Right cardiac atrium (tissue), 5 donors: ENCODE data around the gene MTHFSD. TPM values are rescaled to one million over a fixed set of nuclear protein-coding genes. Genes with fewer than 3 reads are reported as not detected.

ENCODE experiments used
- ATAC-seq, 2 donors: fragments of 200-7000 bp; cut with Tn5 transposase; one replicate each; pipeline versions ENCODE4 v1.8.0 to v1.9.1; 2020; ENCODE audit warnings: moderate library complexity in 2 of 2, mild to moderate bottlenecking in 1 of 2
- DNase-seq, 3 donors: peaks; one replicate each; pipeline ENCODE4 v3.0.0-alpha.2; 2020
- H3K27ac ChIP-seq: one replicate; pipeline ENCODE4 v1.5.1; 2013; ENCODE audit warnings: mild to moderate bottlenecking, low read length, control low read depth, moderate library complexity
- H3K27me3 ChIP-seq: one replicate; pipeline ENCODE4 v1.6.1; 2013; ENCODE audit not compliant: control insufficient read depth, insufficient read depth
- H3K4me1 ChIP-seq: one replicate; pipeline ENCODE4 v1.6.1; 2013; ENCODE audit warnings: low read length; ENCODE audit not compliant: control insufficient read depth, insufficient read depth
- H3K4me3 ChIP-seq: one replicate; pipeline ENCODE4 v1.5.1; 2013; ENCODE audit warnings: low read length, control low read depth
- H3K9me3 ChIP-seq: one replicate; pipeline ENCODE4 v1.6.1; 2013; ENCODE audit warnings: low read length; ENCODE audit not compliant: control insufficient read depth
- WGBS: extraction: QIAGEN DNeasy Blood & Tissue Kit; methylation state at CpG from one replicate; pipeline ENCODE4 v1.1.7; 2013; 5-methylcytosine and 5-hydroxymethylcytosine counted together
- intact Hi-C, 4 donors: fragments of 100-400 bp; cut with DNase I; formaldehyde crosslinking; loops; one replicate each; pipeline versions ENCODE4 v1.11.0 to v1.14.0; 2022 to 2023
- polyA plus RNA-seq: library from polyadenylated mRNA; stranded (reverse); fragments of 200-250 nt; gene quantifications from one replicate; pipeline ENCODE4 v1.2.3, GENCODE V29; 2013
- total RNA-seq, 4 donors: library from RNA; stranded (reverse); fragmentation: NEBNext Ultra II Directional; extraction: Animal tissue kit (Norgen Biotek cat#: 25700); gene quantifications; one replicate each; pipeline ENCODE4 v1.2.1, GENCODE V29; 2021
- donor health status: healthy with polysubstance abuse.
- donor health status: DM: no; HTN: yes; CAD: no.
- donor health status: DM: no; HTN: no; CAD: no.
- donor health status: DM: no; HTN: yes; CAD: no; lungs with severe emphysema.
- donor health status: DM: yes; HTN: yes; CAD: no.

MTHFSD gene
- total and polyA plus RNA-seq, 5 donors = 8.8 to 14.7 (median 11.2) TPM

- no peak overlapping the region for H3K27ac ChIP-seq
- peak overlapping the region; percentile 68 for H3K4me3 ChIP-seq
- ATAC-seq (peak; percentile 25 to 27), DNase-seq (peak in 1 of 3 donors; percentile 80)
- H3K4me1 ChIP-seq = no peaks in the 10 kb centered on the region
- H3K27me3 ChIP-seq = no peaks in the 10 kb centered on the region
- intact Hi-C loops = loop anchor here in 2 of 4 donors (10.0 kb wide), 2 partner anchors 255 to 685 kb away; no protein-coding TSS in a partner anchor
- H3K9me3 ChIP-seq = no peaks in the 10 kb centered on the region
- under 1% methylated on average over 84 of the region's 84 CpGs for WGBS
Measured at GRCh38 chr16:86509759-86510464, 45.1 kb downstream of the MTHFSD start.

DNA sequence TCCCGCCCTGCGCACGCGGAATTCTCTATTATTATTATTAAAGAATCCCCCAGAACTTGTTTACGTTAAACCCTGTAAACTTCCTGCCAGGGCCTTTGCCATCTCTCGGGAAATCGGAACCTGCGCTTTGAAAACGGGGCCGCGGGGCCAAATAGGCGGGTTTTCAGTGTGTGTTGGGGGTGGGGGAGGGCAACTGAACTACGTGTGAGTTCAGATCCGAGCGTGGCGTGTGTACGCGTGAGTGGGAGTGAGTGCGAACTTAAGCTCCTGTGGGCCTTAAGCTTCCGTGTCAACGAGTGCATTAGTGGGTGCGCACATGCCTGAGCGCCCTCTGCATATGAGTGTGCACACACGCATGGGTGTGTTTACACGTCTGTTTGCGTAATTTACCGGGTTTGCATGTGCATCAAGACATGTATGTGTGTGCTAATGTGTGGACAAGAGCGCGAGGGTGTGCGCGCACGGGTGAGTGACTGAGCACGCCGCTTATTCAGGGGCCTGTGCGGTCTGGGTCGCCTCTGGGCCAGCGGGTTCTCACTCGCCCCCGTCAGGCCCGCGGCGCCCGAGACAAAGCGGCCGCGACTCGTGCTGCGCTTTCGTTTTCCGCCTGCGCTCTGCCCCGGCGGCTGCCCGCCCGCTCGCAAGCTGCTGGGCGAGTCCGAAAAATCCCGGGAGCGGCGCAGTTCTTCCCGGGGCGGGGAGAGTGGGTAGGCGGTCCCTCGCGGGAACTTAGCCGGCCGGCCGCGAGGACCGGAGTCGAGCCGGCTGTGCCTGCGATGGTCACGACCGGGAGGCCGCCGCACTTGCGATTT, 45.9 kb downstream of the MTHFSD start:
- no peaks in the 10 kb centered on the region for H3K27me3 ChIP-seq
- under 1% methylated on average over 79 of the region's 79 CpGs for WGBS
- intact Hi-C loops = no loop called here
- ATAC-seq = peak; percentile 66 to 67
- H3K4me1 ChIP-seq = no peaks in the 10 kb centered on the region
- peak overlapping the region; percentile 68 for H3K4me3 ChIP-seq
- DNase-seq = peak; percentile 67 to 82 (median 74)
- no peak overlapping the region for H3K27ac ChIP-seq
- H3K9me3 ChIP-seq = no peaks in the 10 kb centered on the region

- no peaks in the 10 kb centered on the region for H3K4me1 ChIP-seq
- ATAC-seq = no peak
- WGBS = 1% methylated on average over 99 of the region's 99 CpGs
- no peak for DNase-seq
- no peaks in the 10 kb centered on the region for H3K9me3 ChIP-seq
- H3K4me3 ChIP-seq = peak overlapping the region; percentile 68
- H3K27ac ChIP-seq = no peak overlapping the region
- no peaks in the 10 kb centered on the region for H3K27me3 ChIP-seq
- intact Hi-C loops = no loop called here
Measured at GRCh38 chr16:86508028-86508946, 46.7 kb downstream of the MTHFSD start.

GRCh38 chr16:86507173-86508027, 47.6 kb downstream of the MTHFSD start:
- no peaks in the 10 kb centered on the region for H3K4me1 ChIP-seq
- ATAC-seq (no peak), DNase-seq (no peak)
- no peak overlapping the region for H3K27ac ChIP-seq
- no peaks in the 10 kb centered on the region for H3K27me3 ChIP-seq
- intact Hi-C loops = no loop called here
- WGBS = 11% methylated on average over 37 of the region's 37 CpGs
- H3K4me3 ChIP-seq = no peak overlapping the region
- H3K9me3 ChIP-seq = no peaks in the 10 kb centered on the region

DNA sequence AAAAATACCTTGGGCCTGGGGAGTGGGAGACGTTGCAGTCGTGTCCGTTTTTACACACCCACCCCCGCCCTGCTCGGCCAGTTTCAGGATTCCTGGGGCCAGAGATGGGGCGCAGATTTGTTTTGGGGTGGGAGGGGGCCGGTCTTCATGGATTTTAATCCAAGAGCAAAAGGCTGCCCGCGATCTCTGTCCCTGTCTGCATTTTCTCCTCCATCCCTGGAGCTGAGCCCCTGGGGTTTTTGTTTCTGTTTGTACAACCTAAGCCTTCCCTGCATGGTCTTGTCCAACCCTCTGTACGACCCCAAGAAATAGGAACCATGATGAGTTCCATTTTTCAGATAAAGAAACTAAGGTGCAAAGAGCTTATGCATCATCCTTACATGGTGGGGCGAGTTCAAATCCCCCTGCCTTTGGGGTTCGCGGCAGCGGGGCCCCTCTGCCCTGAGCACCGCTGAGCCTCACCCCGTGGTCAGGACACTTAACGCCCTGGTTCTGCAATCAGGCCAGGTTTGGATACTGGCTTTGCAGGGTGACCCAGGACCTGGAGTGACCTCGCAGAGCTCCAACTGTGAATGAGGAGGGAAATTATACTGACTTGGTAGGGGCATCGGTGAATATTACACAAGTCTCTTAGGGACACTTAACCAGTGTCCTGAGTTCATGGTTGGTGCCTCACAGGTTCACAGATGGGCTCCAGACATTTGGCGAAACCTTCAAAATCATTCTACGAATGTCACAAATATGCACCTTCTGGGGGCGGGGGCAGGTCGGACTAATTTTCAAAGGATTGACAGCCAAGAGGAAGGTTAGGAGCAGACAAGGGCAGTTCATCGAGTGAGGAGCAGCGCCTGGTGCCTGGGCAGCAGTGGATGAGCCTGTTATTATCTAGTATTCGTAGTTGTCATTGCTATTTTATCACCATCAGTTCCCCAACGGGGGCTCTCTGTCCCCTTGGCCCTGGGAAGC, 48.9 kb downstream of the MTHFSD start:
- Histone ChIP-seq H3K27ac (no peak overlapping the region), H3K4me3 (peak overlapping the region; percentile 35), H3K27me3 (no peaks in the 10 kb centered on the region), H3K9me3 (no peaks in the 10 kb centered on the region), H3K4me1 (no peaks in the 10 kb centered on the region)
- DNase-seq (no peak), ATAC-seq (no peak)
- intact Hi-C loops = no loop called here
- 13% methylated on average over 27 of the region's 27 CpGs for WGBS

- Histone ChIP-seq H3K4me3 (peak overlapping the region; percentile 35), H3K27me3 (no peaks in the 10 kb centered on the region), H3K9me3 (no peaks in the 10 kb centered on the region)
Measured at GRCh38 chr16:86505185-86505898, 49.7 kb downstream of the MTHFSD start.

DNA sequence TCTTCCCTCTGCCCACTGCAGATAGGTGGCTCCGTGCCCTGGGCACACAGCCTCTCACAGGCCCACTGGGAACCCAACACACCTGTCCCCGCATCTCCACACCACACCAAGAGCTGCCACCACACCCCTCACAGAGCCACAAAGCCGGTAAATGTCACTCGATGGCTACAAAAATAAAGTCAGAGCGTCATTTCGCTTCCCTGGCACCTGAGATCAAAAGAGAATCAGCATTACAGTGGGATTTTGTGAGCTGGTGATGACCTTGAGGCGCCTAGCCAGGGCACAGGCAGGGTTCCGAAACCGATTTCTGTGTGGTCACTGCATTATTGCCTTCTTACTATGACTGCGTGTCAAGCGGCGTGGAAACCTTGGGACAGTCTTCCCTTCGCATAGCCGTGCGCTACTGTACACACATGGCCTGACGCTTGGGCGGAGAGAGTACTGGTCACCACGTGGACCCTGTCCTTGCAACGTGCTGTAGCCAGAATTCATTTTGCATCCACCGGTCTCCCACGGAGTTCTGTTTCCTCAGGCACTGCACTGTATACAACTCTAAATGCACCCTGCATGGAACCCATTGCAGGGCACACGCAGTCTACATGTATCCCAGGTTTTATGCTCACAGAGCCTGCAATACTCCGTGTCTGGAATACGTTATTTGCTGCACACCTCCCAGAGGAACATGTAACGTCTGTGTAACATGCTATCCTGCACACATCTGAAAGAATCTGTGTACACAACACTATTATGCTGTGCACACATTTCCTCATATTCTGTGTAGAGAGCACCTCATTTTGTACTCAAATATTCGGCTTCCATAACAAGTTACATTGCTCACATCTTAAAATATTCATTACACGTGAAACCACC, 50.5 kb downstream of the MTHFSD start:
- Histone ChIP-seq H3K4me3 (no peak overlapping the region), H3K4me1 (no peaks in the 10 kb centered on the region), H3K27me3 (no peaks in the 10 kb centered on the region), H3K27ac (no peak overlapping the region), H3K9me3 (no peaks in the 10 kb centered on the region)
- WGBS = 12% methylated on average over 27 of the region's 27 CpGs
- ATAC-seq (no peak), DNase-seq (no peak)
- intact Hi-C loops = no loop called here

More at GRCh38 chr16:86505185-86505898, 49.7 kb downstream of the MTHFSD start:
- Histone ChIP-seq H3K27ac (no peak overlapping the region), H3K4me1 (no peaks in the 10 kb centered on the region)
- 1% methylated on average over 67 of the region's 67 CpGs for WGBS
- intact Hi-C loops = no loop called here
- DNase-seq (no peak), ATAC-seq (no peak)

GRCh38 chr16:86503830-86504229, 51.2 kb downstream of the MTHFSD start:
- intact Hi-C loops = no loop called here
- Histone ChIP-seq H3K4me1 (no peaks in the 10 kb centered on the region), H3K4me3 (no peak overlapping the region), H3K27me3 (no peaks in the 10 kb centered on the region), H3K9me3 (no peaks in the 10 kb centered on the region), H3K27ac (no peak overlapping the region)
- WGBS = 14% methylated on average over 6 of the region's 6 CpGs
- DNase-seq (no peak), ATAC-seq (no peak)
